Endothelial cell of umbilical vein (primary cell): ENCODE data around the gene SRRM2. TPM values are rescaled to one million over a fixed set of nuclear protein-coding genes. Genes with fewer than 3 reads are reported as not detected.

Experiments
- BruUV-seq: library from RNA; stranded (reverse); fragments of 400-500 nt; replicated peaks from 2 replicates; lab custom pipeline; 2021; lab: Mats Ljungman, UMichigan
- CTCF ChIA-PET: fragments of 300-600, 350-600 bp; sonication (Branson Sonifier 250); formaldehyde crosslinking; loops from one replicate; lab custom pipeline; 2021; ENCODE audit warnings: antibody characterized with exemption, inconsistent platforms; lab: Charles Lee
- POLR2A ChIA-PET: fragments of 300-600, 350-600 bp; sonication (Branson Sonifier 250); formaldehyde crosslinking; loops from one replicate; lab custom pipeline; 2021; ENCODE audit warnings: antibody characterized with exemption, inconsistent platforms; lab: Charles Lee
- DNase-seq: peaks from one replicate; pipeline ENCODE4 v3.0.0-alpha.2; 2011; ENCODE audit warnings: low read depth, low spot score
- FAIRE-seq: peaks from 2 replicates; lab custom pipeline; 2011; peaks lifted over from hg19 to GRCh38; lab: Jason Lieb, UNC
- H2AFZ ChIP-seq: 2 replicates; pipeline ENCODE4 v1.6.0; 2012; ENCODE audit warnings: low read depth, low read length, control low read depth, inconsistent platforms
- H3K27ac ChIP-seq: 2 replicates; pipeline ENCODE4 v1.5.1; 2011; ENCODE audit warnings: low read depth, mild to moderate bottlenecking, control low read depth, low read length, moderate library complexity; ENCODE audit not compliant: insufficient read depth
- H3K27me3 ChIP-seq, 2 experiments: 2 replicates each; pipeline versions ENCODE4 v1.6.0 to v1.6.1; 2011; ENCODE audit warnings: low read length in 2 of 2, mixed read lengths in 1 of 2; ENCODE audit not compliant: control insufficient read depth in 2 of 2, insufficient read depth in 2 of 2
- H3K36me3 ChIP-seq, 2 experiments: 2 replicates in 1 of 2; 3 replicates in 1 of 2; pipeline ENCODE4 v1.5.1; 2011; ENCODE audit warnings: low read length in 2 of 2, mild to moderate bottlenecking in 1 of 2, moderate library complexity in 1 of 2; ENCODE audit not compliant: control insufficient read depth in 2 of 2, insufficient read depth in 2 of 2; ENCODE audit errors: extremely low read depth in 1 of 2
- H3K4me1 ChIP-seq: 3 replicates; pipeline ENCODE4 v1.5.1; 2011; ENCODE audit warnings: mild to moderate bottlenecking, low read length; ENCODE audit not compliant: control insufficient read depth, insufficient read depth; ENCODE audit errors: extremely low read depth
- H3K4me2 ChIP-seq: 2 replicates; pipeline ENCODE4 v1.6.1; 2011; ENCODE audit warnings: low read length, control low read depth, mixed read lengths; ENCODE audit not compliant: insufficient read depth
- H3K4me3 ChIP-seq, 3 experiments: fragments of 200-600 bp in 1 of 3; sonication (generic), shearing (Covaris generic) in 1 of 3; replicated peaks in 1 of 3; 2 replicates each; pipeline ENCODE4 v1.5.1; 2011 to 2016; ENCODE audit warnings: control low read depth in 3 of 3, low read length in 3 of 3, mild to moderate bottlenecking in 2 of 3, inconsistent platforms in 1 of 3, low read depth in 1 of 3, moderate library complexity in 1 of 3; ENCODE audit not compliant: insufficient read depth in 1 of 3
- H3K79me2 ChIP-seq: 2 replicates; pipeline ENCODE4 v1.6.0; 2012; ENCODE audit warnings: low read length, inconsistent platforms; ENCODE audit not compliant: control insufficient read depth, insufficient read depth
- H3K9ac ChIP-seq: replicated peaks from 2 replicates; pipeline ENCODE3; 2011; ENCODE audit warnings: low read length, control low read depth; ENCODE audit not compliant: insufficient read depth; ENCODE audit errors: extremely low read depth
- H3K9me1 ChIP-seq: replicated peaks from 3 replicates; pipeline ENCODE4 v1.6.0; 2011; ENCODE audit warnings: mild to moderate bottlenecking, low read length; ENCODE audit not compliant: control insufficient read depth, insufficient read depth; ENCODE audit errors: extremely low read depth
- H3K9me3 ChIP-seq: replicated peaks from 2 replicates; pipeline ENCODE4 v1.5.1; 2012; ENCODE audit warnings: low read length, inconsistent platforms; ENCODE audit not compliant: control insufficient read depth, insufficient read depth
- H4K20me1 ChIP-seq: replicated peaks from 2 replicates; pipeline ENCODE3; 2011; ENCODE audit warnings: mild to moderate bottlenecking, low read length; ENCODE audit not compliant: control insufficient read depth, insufficient read depth; ENCODE audit errors: extremely low read depth
- CTCF ChIP-seq, 2 donors: IDR thresholded peaks; 1 replicate in 1 of 2; 2 replicates in 1 of 2; pipeline ENCODE4 v1.5.1; 2011; ENCODE audit warnings: low read length in 2 of 2, mild to moderate bottlenecking in 2 of 2, moderate library complexity in 2 of 2, control low read depth in 1 of 2, inconsistent platforms in 1 of 2, low read depth in 1 of 2; ENCODE audit not compliant: insufficient read depth in 1 of 2; ENCODE audit errors: extremely low read depth in 1 of 2
- EZH2 ChIP-seq: IDR thresholded peaks from 2 replicates; pipeline ENCODE4 v1.6.1; 2012; ENCODE audit warnings: borderline replicate concordance, low read depth, mild to moderate bottlenecking, moderate library complexity, low read length, inconsistent platforms; ENCODE audit not compliant: severe bottlenecking
- FOS ChIP-seq: IDR thresholded peaks from 2 replicates; pipeline ENCODE4 v1.6.1; 2011; ENCODE audit warnings: mild to moderate bottlenecking, low read length, moderate library complexity, borderline replicate concordance; ENCODE audit not compliant: insufficient read depth
- GATA2 ChIP-seq: IDR thresholded peaks from 2 replicates; pipeline ENCODE4 v1.7.0; 2011; ENCODE audit warnings: low read depth, mild to moderate bottlenecking, moderate library complexity, mixed read lengths, low read length; ENCODE audit not compliant: insufficient read length, insufficient read depth
- JUN ChIP-seq: IDR thresholded peaks from 2 replicates; pipeline ENCODE4 v1.6.1; 2011; ENCODE audit warnings: borderline replicate concordance, low read depth; ENCODE audit not compliant: insufficient read length, insufficient read depth
- MAX ChIP-seq: IDR thresholded peaks from 2 replicates; pipeline ENCODE4 v1.6.1; 2011; ENCODE audit not compliant: insufficient read depth, insufficient read length
- MYC ChIP-seq: IDR thresholded peaks from one replicate; pipeline ENCODE4 v1.6.1; 2011; ENCODE audit warnings: mild to moderate bottlenecking, low read depth, low read length
- POLR2A ChIP-seq: IDR thresholded peaks from 2 replicates; pipeline ENCODE4 v1.6.1; 2012; ENCODE audit warnings: low read depth, mild to moderate bottlenecking, control low read depth, low read length
- POLR2AphosphoS5 ChIP-seq: IDR thresholded peaks from 2 replicates; pipeline ENCODE4 v1.6.1; 2012; ENCODE audit warnings: low read depth, mild to moderate bottlenecking, control low read depth, low read length, moderate library complexity; ENCODE audit not compliant: insufficient read depth
- dilution Hi-C: fragments of 300-500 bp; cut with MboI; formaldehyde crosslinking; loops from one replicate; pipeline ENCODE4 v1.15.0; 2019; ENCODE audit warnings: low sequenced_read_pairs; ENCODE audit not compliant: extremely low pct_ligation_motif_present
- intact Hi-C: fragments of 100-400 bp; cut with micrococcal nuclease; formaldehyde crosslinking; loops from one replicate; pipeline ENCODE4 v1.10.0; 2022
- polyA plus RNA-seq, 4 experiments: library from polyadenylated mRNA; depleted of rRNA in 3 of 4; stranded (reverse) in 3 of 4; unstranded in 1 of 4; fragments of >200 nt; gene quantifications; 2 replicates each; pipeline versions ENCODE4 v1.2.1 to v1.2.3, GENCODE V29; 2011 to 2012; ENCODE audit warnings: missing spikeins in 1 of 4
- total RNA-seq: library from RNA; stranded (reverse); gene quantifications from 2 replicates; pipeline ENCODE4 v1.2.3, GENCODE V29; 2021

SRRM2 gene
- total and polyA plus RNA-seq, 2 donors (not counting 3 experiments of a cell fraction or from before 2014, with no cell fraction given), result 270 to 483 TPM

GRCh38 chr16:2708290-2708639 lies 44.2 kb upstream of the SRRM2 start:
- DNase-seq (no peak), FAIRE-seq (no peak)
- Histone ChIP-seq H4K20me1 (no peaks in the 10 kb centered on the region), H2AFZ (no peak overlapping the region), H3K36me3 (peaks cover 0 to 26% of the 10 kb centered on the region in 2 experiments), H3K4me2 (no peak overlapping the region), H3K4me1 (no peaks in the 10 kb centered on the region), H3K4me3 (no peak overlapping the region), H3K27ac (no peak overlapping the region), H3K79me2 (no peaks in the 10 kb centered on the region), H3K9ac (no peak overlapping the region), H3K27me3 (no peaks in the 10 kb centered on the region), H3K9me1 (no peaks in the 10 kb centered on the region), H3K9me3 (no peaks in the 10 kb centered on the region)
- TF ChIP-seq POLR2A (no peak), GATA2 (no peak), EZH2 (no peak), JUN (no peak), FOS (no peak), MAX (no peak), MYC (no peak), CTCF (IDR thresholded peaks at IDR 0.05; ENCODE audit: extremely low read depth in 1 of 2, insufficient read depth in 1 of 2, low read depth in 1 of 2, low read length in 2 of 2) (no peak), POLR2AphosphoS5 (no peak)
- intact Hi-C loops, result no loop called here
- POLR2A ChIA-PET, result no interaction called here
- BruUV-seq, result TSS peak; percentile 28
- dilution Hi-C loops, result no loop called here
- CTCF ChIA-PET, result interaction anchor here (1.0 kb wide), 1 partner anchor 9 kb away, joined by 3 read pairs; no protein-coding TSS in a partner anchor
